HepG2 (cell line): ENCODE data around the gene ALPL.

Experiments used
- RBM39 ChIP-seq: fragments of 200-400 bp; formaldehyde crosslinking; IDR thresholded peaks from one replicate; pipeline ENCODE4 v1.6.1; 2018; ENCODE audit warnings: antibody characterized with exemption, mild to moderate bottlenecking, low read depth, low read length; ENCODE audit not compliant: poor library complexity, severe bottlenecking
- TSC22D2 ChIP-seq: sonication (generic); formaldehyde crosslinking; IDR thresholded peaks from 2 replicates; pipeline ENCODE4 v1.5.1; 2020; ENCODE audit warnings: missing genetic modification reagents, mild to moderate bottlenecking, borderline replicate concordance
- ZNF10 ChIP-seq: sonication (generic); formaldehyde crosslinking; IDR thresholded peaks from 2 replicates; pipeline ENCODE4 v1.4.0; 2020; ENCODE audit warnings: mild to moderate bottlenecking, low read depth, missing genetic modification reagents, borderline replicate concordance
- TF ChIP-seq, protein P1 (sequence below): sonication (generic); formaldehyde crosslinking; IDR thresholded peaks from 2 replicates; pipeline ENCODE4 v1.5.0; 2020; ENCODE audit warnings: mild to moderate bottlenecking, missing genetic modification reagents, moderate library complexity

DNA sequence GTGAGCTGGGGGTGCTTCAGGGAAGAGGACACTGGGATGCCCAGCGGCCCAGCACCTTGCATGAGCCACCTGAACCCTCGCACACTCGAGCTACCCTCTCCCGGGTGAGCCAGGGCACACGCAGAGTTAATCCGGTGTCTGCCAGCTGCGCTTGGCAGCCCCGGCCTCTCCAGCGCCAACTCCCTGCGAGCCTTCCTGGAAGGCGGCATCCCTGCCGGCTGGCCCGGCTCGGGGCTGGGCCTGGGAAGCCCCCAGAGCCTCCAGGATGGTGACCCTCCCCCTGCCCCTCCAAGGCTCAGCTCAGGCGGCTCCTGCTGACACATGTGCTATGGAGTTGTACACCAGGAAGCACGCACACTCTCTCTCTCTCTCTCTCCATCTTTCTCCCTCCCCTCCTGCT, 111.3 kb downstream of the ALPL start:
- TF ChIP-seq RBM39 (no peak), ZNF10 (CRISPR knock-in tag) (no peak), TSC22D2 (no peak)
- TF ChIP-seq, protein P1, sequence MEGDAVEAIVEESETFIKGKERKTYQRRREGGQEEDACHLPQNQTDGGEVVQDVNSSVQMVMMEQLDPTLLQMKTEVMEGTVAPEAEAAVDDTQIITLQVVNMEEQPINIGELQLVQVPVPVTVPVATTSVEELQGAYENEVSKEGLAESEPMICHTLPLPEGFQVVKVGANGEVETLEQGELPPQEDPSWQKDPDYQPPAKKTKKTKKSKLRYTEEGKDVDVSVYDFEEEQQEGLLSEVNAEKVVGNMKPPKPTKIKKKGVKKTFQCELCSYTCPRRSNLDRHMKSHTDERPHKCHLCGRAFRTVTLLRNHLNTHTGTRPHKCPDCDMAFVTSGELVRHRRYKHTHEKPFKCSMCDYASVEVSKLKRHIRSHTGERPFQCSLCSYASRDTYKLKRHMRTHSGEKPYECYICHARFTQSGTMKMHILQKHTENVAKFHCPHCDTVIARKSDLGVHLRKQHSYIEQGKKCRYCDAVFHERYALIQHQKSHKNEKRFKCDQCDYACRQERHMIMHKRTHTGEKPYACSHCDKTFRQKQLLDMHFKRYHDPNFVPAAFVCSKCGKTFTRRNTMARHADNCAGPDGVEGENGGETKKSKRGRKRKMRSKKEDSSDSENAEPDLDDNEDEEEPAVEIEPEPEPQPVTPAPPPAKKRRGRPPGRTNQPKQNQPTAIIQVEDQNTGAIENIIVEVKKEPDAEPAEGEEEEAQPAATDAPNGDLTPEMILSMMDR (CRISPR knock-in tag) = no peak
